Activated CD8-positive, alpha-beta T cell treated with anti-CD3 and anti-CD28 coated beads, Interleukin-2, amount 10 ng/mL, durations not matched to agents 7 days and 5 days (primary cell): ENCODE measurements around the gene STAT5A. TPM values are rescaled to one million over a fixed set of nuclear protein-coding genes. Genes with fewer than 3 reads are reported as not detected.
A peak's percentile ranks its signal among the peaks of the same experiment; 100 is the strongest.
"Not testable (repeated sequence)": the region's sequence is repeated elsewhere in the genome, so short reads cannot be mapped to it uniquely, and the experiment has no call there.

Source experiments
- ATAC-seq: fragments of 150-1000 bp; cut with Tn5 transposase; one replicate; pipeline ENCODE4 v1.10.0; 2021; ENCODE audit warnings: moderate library complexity
- CTCF ChIA-PET: fragments of 350-600 bp; sonication (Branson Sonifier 250); formaldehyde crosslinking; loops from one replicate; lab custom pipeline; 2021; ENCODE audit warnings: antibody characterized with exemption; lab: Charles Lee
- POLR2A ChIA-PET: fragments of 350-600 bp; sonication (Branson Sonifier 250); formaldehyde crosslinking; loops from one replicate; lab custom pipeline; 2021; ENCODE audit warnings: antibody characterized with exemption; lab: Charles Lee
- DNase-seq: peaks from one replicate; pipeline ENCODE4 v3.0.0-alpha.2; 2020
- H3K27ac Mint-ChIP-seq: one replicate; pipeline ENCODE4 v1.8.0; 2021; ENCODE audit warnings: mild to moderate bottlenecking, mixed read lengths
- H3K27me3 Mint-ChIP-seq: one replicate; pipeline ENCODE4 v1.8.0; 2021; ENCODE audit warnings: low read depth, mixed read lengths
- H3K36me3 Mint-ChIP-seq: one replicate; pipeline ENCODE4 v1.8.0; 2021; ENCODE audit warnings: low read depth, mixed read lengths
- H3K4me1 Mint-ChIP-seq: one replicate; pipeline ENCODE4 v1.8.0; 2021; ENCODE audit warnings: low read depth, mixed read lengths
- H3K4me3 Mint-ChIP-seq: one replicate; pipeline ENCODE4 v1.8.0; 2021; ENCODE audit warnings: mild to moderate bottlenecking, mixed read lengths
- H3K9me3 Mint-ChIP-seq: one replicate; pipeline ENCODE4 v1.8.0; 2022; ENCODE audit warnings: mixed read lengths; ENCODE audit not compliant: insufficient read depth
- total RNA-seq, 2 experiments: library from RNA; stranded (reverse); gene quantifications; one replicate each; pipeline ENCODE4 v1.2.3, GENCODE V29; 2021

The STAT5A gene
- total RNA-seq, 2 experiments from 2014 or later, result 117 to 119 TPM

DNA sequence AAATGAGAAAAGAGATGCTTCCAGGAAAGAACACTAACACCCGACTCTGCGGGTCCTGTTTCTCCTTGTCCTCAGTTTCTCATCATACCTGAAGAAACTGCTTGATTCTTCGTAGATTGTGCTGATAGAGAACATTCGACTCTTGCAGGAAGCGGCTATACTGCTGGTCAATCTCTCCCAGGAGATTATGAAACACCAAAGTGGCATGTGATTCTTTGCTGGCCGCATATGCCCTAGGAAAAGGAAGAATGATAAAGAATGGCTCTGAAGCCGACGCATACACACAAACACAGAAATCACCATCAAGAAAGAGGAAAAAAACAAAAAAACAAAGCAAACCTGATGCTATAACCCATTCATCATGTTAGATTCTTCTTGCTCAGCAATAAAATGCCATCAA lies 58.2 kb downstream of the STAT5A start:
- Mint-ChIP-seq H3K36me3 (peaks cover 48% of the 10 kb centered on the region), H3K9me3 (no peaks in the 10 kb centered on the region), H3K4me3 (no peak overlapping the region), H3K27ac (no peak overlapping the region), H3K27me3 (no peaks in the 10 kb centered on the region), H3K4me1 (peaks cover 48% of the 10 kb centered on the region)
- ATAC-seq, result no peak
- no peak for DNase-seq
- CTCF ChIA-PET, result interaction anchor here (1.7 kb wide), 1 partner anchor 13 kb away, joined by 5 read pairs; no protein-coding TSS in a partner anchor
- POLR2A ChIA-PET, result interaction anchor here (0.8 kb wide), 1 partner anchor 12 kb away, joined by 5 read pairs; no protein-coding TSS in a partner anchor

DNA sequence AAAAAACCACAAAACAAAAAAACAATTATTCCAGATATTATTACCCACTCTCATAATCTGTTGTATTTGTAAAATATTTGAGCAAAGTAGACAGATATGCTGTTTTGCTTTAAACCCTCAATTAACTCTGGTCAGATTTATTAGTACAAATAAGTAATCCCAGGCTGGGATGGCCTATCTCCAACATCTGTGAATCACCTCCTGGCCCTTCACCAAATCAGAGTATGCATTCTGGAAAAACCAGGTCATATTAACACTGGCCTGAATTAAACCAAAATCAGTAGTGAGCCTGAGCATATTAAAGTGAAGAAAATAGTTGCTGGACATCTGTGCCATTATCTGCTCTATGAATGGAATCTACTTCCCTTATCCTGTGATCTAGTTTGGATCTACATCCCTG lies 58.9 kb downstream of the STAT5A start:
- Mint-ChIP-seq H3K4me1 (peaks cover 41% of the 10 kb centered on the region), H3K27ac (no peak overlapping the region), H3K36me3 (peaks cover 47% of the 10 kb centered on the region), H3K9me3 (no peaks in the 10 kb centered on the region), H3K27me3 (no peaks in the 10 kb centered on the region), H3K4me3 (no peak overlapping the region)
- ATAC-seq, result no peak
- no peak for DNase-seq
- CTCF ChIA-PET, result no interaction called here
- POLR2A ChIA-PET, result interaction anchor here (2.3 kb wide), 1 partner anchor 41 kb away, joined by 6 read pairs; the partner anchor contains the start of gene STAT3

DNA sequence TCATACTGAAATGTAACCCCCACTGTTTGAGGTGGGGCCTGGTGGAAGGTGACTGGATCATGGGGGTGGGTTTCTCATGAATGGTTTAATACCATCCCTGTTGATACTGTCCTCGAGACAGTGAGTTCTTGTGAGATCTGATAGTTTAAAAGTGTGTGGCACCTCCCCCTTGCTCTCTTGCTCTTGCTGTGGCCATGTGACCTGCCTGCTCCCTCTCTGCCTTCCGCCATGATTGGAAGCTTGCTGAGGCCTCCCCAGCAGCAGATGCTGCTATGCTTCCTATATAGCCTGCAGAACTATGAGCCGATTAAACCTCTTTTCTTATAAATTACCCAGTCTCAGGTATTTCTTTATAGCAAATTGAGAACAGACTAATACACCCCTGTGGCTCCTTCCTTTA lies 59.3 kb downstream of the STAT5A start:
- DNase-seq, result no peak
- ChIA-PET POLR2A (interaction anchor here (2.3 kb wide), 1 partner anchor 41 kb away, joined by 6 read pairs; the partner anchor contains the start of gene STAT3), CTCF (interaction anchor here (1.3 kb wide), 1 partner anchor 10 kb away, joined by 4 read pairs; no protein-coding TSS in a partner anchor)
- Mint-ChIP-seq H3K36me3 (peaks cover 43% of the 10 kb centered on the region), H3K4me1 (peaks cover 39% of the 10 kb centered on the region), H3K27me3 (no peaks in the 10 kb centered on the region), H3K9me3 (no peaks in the 10 kb centered on the region), H3K27ac (no peak overlapping the region), H3K4me3 (no peak overlapping the region)
- ATAC-seq, result no peak

DNA sequence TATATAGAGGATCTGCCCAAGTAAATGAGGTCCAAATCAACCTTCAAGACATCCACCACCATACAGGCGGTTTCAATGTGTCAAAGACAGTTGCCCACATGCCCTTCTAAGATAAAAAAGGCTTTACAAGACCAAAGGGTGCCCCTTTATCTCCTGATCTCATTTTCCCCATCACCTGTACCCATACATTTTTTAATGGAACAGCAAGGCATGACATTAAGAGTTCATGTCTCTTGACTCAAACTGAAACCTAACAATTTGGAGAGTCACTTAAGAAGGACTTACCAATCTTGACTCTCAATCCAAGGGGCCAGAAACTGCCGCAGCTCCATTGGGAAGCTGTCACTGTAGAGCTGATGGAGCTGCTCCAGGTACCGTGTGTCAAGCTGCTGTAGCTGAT lies 59.8 kb downstream of the STAT5A start:
- ChIA-PET POLR2A (interaction anchor here (2.3 kb wide), 1 partner anchor 41 kb away, joined by 6 read pairs; the partner anchor contains the start of gene STAT3), CTCF (interaction anchor here (1.3 to 1.5 kb wide), 2 partner anchors 11 to 26 kb away, joined by 3 to 4 read pairs; no protein-coding TSS in a partner anchor)
- Mint-ChIP-seq H3K4me3 (no peak overlapping the region), H3K4me1 (peaks cover 34% of the 10 kb centered on the region), H3K27me3 (no peaks in the 10 kb centered on the region), H3K27ac (no peak overlapping the region), H3K36me3 (peaks cover 38% of the 10 kb centered on the region), H3K9me3 (no peaks in the 10 kb centered on the region)
- ATAC-seq (no peak), DNase-seq (no peak)

DNA sequence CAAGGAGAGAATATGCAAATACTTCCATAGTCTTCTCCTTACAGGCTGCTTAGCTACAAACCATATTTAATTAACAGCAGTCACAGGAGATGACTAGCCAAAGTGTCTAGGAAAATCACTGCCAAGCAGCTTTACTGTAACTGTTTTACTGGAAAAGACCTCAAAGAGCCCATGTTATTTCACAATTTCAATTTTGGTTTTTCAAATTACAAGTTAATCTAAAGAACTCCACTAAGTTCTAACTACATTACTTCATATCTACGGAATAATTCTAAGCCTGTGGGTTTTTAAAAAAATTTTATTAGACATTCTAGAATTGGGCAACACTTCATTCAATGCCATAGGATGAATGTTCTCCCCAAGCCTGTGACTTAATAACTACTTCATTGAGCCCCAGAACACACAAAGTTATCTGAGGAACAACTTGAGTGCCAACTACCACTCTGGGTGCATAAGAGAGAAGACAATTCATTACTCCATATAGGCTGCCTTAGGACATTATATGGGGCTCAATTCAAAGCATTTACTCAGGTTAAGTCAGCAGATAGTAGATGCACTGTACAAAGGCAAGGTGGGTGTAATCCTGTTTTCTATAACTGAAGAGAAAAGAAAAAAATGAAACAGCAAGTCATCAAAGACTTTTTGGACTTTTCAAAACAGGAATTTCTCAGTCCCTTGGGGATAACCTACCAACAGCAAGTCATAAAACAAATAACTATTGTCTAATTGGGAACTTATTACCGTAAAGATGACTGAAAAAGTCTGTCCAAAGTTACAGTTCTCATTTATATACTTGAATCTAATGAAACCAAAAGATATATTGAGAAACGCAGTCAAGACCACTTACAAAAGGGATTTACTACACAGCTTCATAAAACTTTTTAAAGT lies 66.9 kb downstream of the STAT5A start:
- ChIA-PET CTCF (interaction anchor here (0.7 to 1.7 kb wide), 3 partner anchors 14 to 51 kb away, joined by 3 to 6 read pairs (median 4); no protein-coding TSS in a partner anchor), POLR2A (no interaction called here)
- DNase-seq (no peak), ATAC-seq (no peak)
- Mint-ChIP-seq H3K4me3 (no peak overlapping the region), H3K36me3 (peaks cover 6% of the 10 kb centered on the region), H3K27ac (no peak overlapping the region), H3K9me3 (no peaks in the 10 kb centered on the region), H3K4me1 (peaks cover 34% of the 10 kb centered on the region), H3K27me3 (no peaks in the 10 kb centered on the region)

GRCh38 chr17:42358434-42358833 lies 70.1 kb downstream of the STAT5A start:
- Mint-ChIP-seq H3K4me1 (peaks cover 56% of the 10 kb centered on the region), H3K9me3 (no peaks in the 10 kb centered on the region)

GRCh38 chr17:42359133-42359532 lies 70.8 kb downstream of the STAT5A start:
- no peak for DNase-seq
- Mint-ChIP-seq H3K4me3 (no peak overlapping the region), H3K9me3 (no peaks in the 10 kb centered on the region), H3K36me3 (peaks cover 27% of the 10 kb centered on the region), H3K27me3 (no peaks in the 10 kb centered on the region), H3K4me1 (peaks cover 60% of the 10 kb centered on the region), H3K27ac (no peak overlapping the region)
- no peak for ATAC-seq
- ChIA-PET POLR2A (interaction anchor here (1.2 to 2.7 kb wide), 2 partner anchors 13 to 30 kb away, joined by 5 to 9 read pairs; partner anchors contain the start of gene STAT3), CTCF (interaction anchor here (0.9 to 2.6 kb wide), 9 partner anchors 13 to 177 kb away, joined by 3 to 12 read pairs (median 4); partner anchors contain the start of gene NAGLU)

More at GRCh38 chr17:42358434-42358833, 70.1 kb downstream of the STAT5A start:
- H3K27ac Mint-ChIP-seq, result peak overlapping the region; percentile 37
- ChIA-PET CTCF (interaction anchor here (1.1 to 2.6 kb wide), 10 partner anchors 13 to 169 kb away, joined by 3 to 12 read pairs (median 4); partner anchors contain the start of gene STAT3), POLR2A (interaction anchor here (1.2 to 2.7 kb wide), 2 partner anchors 12 to 31 kb away, joined by 5 to 9 read pairs; partner anchors contain the start of gene STAT3)
- DNase-seq, result no peak
- no peaks in the 10 kb centered on the region for H3K27me3 Mint-ChIP-seq
- peaks cover 21% of the 10 kb centered on the region for H3K36me3 Mint-ChIP-seq
- ATAC-seq, result no peak
- H3K4me3 Mint-ChIP-seq, result no peak overlapping the region

GRCh38 chr17:42360388-42360787 lies 72.1 kb downstream of the STAT5A start:
- not testable (repeated sequence) for ATAC-seq, H3K27ac Mint-ChIP-seq, H3K4me3 Mint-ChIP-seq, DNase-seq, H3K9me3 Mint-ChIP-seq, H3K27me3 Mint-ChIP-seq
- ChIA-PET POLR2A (interaction anchor here (2.7 kb wide), 1 partner anchor 29 kb away, joined by 9 read pairs; the partner anchor contains the start of gene STAT3), CTCF (interaction anchor here (1.3 to 2.9 kb wide), 4 partner anchors 15 to 46 kb away, joined by 5 to 9 read pairs (median 5); no protein-coding TSS in a partner anchor)
- peaks cover 36% of the 10 kb centered on the region for H3K36me3 Mint-ChIP-seq
- H3K4me1 Mint-ChIP-seq, result peaks cover 67% of the 10 kb centered on the region

Other genes starting within 250 kb of the STAT5A start
- under 1 TPM; 0.16 to 0.24 TPM for gene C17orf113, start 237.9 kb upstream of the STAT5A start, total RNA-seq
- gene ZNF385C, start 190.0 kb upstream of the STAT5A start, total RNA-seq, result under 1 TPM; 0.23 to 0.47 TPM
- 10 to 100 TPM; 71.9 to 72.9 TPM for gene DHX58, start 175.8 kb upstream of the STAT5A start, total RNA-seq
- gene KAT2A, start 167.1 kb upstream of the STAT5A start, total RNA-seq, result 10 to 100 TPM; 45.2 to 46.8 TPM
- under 1 TPM; 0.16 to 0.29 TPM for gene HSPB9, start 165.7 kb upstream of the STAT5A start, total RNA-seq
- gene RAB5C, start 133.5 kb upstream of the STAT5A start, total RNA-seq, result 100 to 1,000 TPM; 102 to 107 TPM
- gene KCNH4, start 107.4 kb upstream of the STAT5A start, total RNA-seq, result under 1 TPM; 0.05 to 0.13 TPM
- gene HCRT, start 103.0 kb upstream of the STAT5A start, total RNA-seq, result not detected
- gene GHDC, start 94.0 kb upstream of the STAT5A start, total RNA-seq, result 10 to 100 TPM; 16.6 to 17.2 TPM
- gene STAT5B, start 12.1 kb upstream of the STAT5A start, total RNA-seq, result 10 to 100 TPM; 92.7 to 94.4 TPM
- 100 to 1,000 TPM in 1 of 2 experiments, 10 to 100 TPM in 1; 94.7 to 101 TPM for gene STAT3, start 99.9 kb downstream of the STAT5A start, total RNA-seq
- gene CAVIN1, start 134.8 kb downstream of the STAT5A start, total RNA-seq, result 1 to 10 TPM; 1.7 to 2.0 TPM
- 1 to 10 TPM; 2.1 to 2.2 TPM for gene ATP6V0A1, start 170.4 kb downstream of the STAT5A start, total RNA-seq
- 10 to 100 TPM; 19.3 to 20.5 TPM for gene NAGLU, start 247.7 kb downstream of the STAT5A start, total RNA-seq